GM21737 (cell line): Measurements from ENCODE around the gene UBP1.
"Not testable (repeated sequence)": the region's sequence is repeated elsewhere in the genome, so short reads cannot be mapped to it uniquely, and the experiment has no call there.

Experiments
- ATAC-seq: cut with Tn5 transposase; IDR thresholded peaks from one replicate; pipeline ENCODE4 v1.9.1; 2021; ENCODE audit warnings: mild to moderate bottlenecking, moderate library complexity; ENCODE audit not compliant: unreplicated experiment

The UBP1 gene, protein sequence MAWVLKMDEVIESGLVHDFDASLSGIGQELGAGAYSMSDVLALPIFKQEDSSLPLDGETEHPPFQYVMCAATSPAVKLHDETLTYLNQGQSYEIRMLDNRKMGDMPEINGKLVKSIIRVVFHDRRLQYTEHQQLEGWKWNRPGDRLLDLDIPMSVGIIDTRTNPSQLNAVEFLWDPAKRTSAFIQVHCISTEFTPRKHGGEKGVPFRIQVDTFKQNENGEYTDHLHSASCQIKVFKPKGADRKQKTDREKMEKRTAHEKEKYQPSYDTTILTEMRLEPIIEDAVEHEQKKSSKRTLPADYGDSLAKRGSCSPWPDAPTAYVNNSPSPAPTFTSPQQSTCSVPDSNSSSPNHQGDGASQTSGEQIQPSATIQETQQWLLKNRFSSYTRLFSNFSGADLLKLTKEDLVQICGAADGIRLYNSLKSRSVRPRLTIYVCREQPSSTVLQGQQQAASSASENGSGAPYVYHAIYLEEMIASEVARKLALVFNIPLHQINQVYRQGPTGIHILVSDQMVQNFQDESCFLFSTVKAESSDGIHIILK

GRCh38 chr3:33440328-33441224, at the start of gene UBP1:
Gene UBP1, minus strand, starts transcription at chr3:33440405. Its CDS starts 557 bp downstream, at chr3:33439848.
- ATAC-seq: peak; percentile 86

- ATAC-seq: no peak
Observed at GRCh38 chr3:33488683-33489082, 48.5 kb upstream of the UBP1 start.

DNA sequence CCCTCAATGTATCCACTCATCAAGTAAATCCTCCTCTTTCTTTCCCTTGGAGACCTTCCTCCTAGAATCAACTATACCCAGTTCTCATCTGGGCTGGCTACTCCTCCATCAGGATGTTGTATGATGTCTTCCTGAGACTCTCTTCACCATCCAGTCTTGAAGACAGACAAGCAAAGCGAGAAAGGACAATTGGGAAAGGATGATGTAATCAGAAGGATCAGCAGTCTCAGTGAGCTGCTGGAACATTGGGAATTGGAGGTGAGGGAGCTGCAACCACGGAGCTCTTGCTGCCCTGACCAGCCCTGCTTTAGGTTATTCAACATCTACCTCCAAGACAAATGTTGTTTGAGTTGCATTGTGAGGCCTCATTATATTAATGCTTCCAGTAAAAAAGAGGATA, 48.0 kb upstream of the UBP1 start:
- no peak for ATAC-seq

DNA sequence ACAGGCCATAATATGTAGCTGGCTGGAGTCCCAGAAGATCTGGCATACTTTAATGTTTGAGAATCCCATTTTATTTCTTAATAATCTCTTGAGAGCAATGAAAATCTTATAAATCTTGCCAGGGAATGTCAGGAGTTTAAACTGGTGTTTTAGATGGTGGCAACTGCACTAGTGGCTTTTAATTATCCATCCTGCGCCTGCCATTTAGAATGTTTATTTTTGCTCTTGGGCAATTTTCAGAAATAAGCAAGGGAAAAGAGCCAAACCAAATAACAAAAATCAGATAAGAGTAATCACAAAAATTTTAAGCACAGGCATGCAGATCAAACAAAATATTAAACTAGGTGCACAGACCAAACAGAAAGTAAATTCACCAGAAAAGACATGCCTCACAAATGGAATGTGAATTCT, 41.9 kb upstream of the UBP1 start:
- no peak for ATAC-seq

- ATAC-seq: no peak
Observed at GRCh38 chr3:33474896-33475295, 34.7 kb upstream of the UBP1 start.

GRCh38 chr3:33473813-33474212, 33.6 kb upstream of the UBP1 start:
- ATAC-seq: no peak

- ATAC-seq: no peak
Observed at GRCh38 chr3:33467786-33468185, 27.6 kb upstream of the UBP1 start.

GRCh38 chr3:33461097-33461496, 20.9 kb upstream of the UBP1 start:
- no peak for ATAC-seq

- not testable (repeated sequence) for ATAC-seq
Observed at GRCh38 chr3:33459577-33459976, 19.4 kb upstream of the UBP1 start.

GRCh38 chr3:33458446-33458845, 18.2 kb upstream of the UBP1 start:
- no peak for ATAC-seq

DNA sequence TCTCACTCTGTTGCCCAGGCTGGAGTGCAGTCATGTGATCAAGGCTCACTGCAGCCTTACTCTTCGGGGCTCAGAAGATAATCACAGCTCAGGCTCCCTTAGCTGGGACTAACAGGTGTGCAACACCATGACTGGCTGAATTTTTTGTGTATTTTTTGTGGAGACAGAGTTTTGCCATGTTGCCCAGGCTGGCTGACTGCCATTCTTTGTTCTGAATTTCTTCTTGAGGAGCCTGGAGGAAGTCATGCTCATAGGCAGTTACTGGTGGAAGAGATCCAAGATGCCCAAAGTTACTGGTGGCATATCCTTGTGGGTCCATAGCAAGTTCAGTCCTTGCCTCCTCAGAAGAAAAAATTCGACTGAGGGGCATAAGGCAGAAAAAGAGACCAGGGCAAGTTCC, 16.6 kb upstream of the UBP1 start:
- ATAC-seq: no peak

DNA sequence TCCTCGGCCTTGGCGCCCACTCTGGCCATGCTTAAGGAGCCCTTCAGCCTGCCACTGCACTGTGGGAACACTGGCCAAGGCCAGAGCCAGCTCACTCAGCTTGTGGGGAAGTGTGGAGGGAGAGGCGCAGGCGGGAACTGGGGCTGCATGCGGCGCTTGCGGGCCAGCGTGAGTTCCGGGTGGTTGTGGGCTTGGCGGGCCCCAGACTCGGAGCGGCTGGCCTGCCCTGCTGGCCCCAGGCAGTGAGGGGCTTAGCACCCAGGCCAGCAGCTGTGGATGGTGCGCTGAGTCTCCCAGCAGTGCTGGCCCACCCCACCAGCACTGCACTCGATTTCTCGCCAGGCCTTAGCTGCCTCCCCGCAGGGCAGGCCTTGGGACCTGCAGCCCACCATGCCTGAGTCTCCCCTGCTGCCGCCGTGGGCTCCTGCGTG, 13.1 kb upstream of the UBP1 start:
- no peak for ATAC-seq

DNA sequence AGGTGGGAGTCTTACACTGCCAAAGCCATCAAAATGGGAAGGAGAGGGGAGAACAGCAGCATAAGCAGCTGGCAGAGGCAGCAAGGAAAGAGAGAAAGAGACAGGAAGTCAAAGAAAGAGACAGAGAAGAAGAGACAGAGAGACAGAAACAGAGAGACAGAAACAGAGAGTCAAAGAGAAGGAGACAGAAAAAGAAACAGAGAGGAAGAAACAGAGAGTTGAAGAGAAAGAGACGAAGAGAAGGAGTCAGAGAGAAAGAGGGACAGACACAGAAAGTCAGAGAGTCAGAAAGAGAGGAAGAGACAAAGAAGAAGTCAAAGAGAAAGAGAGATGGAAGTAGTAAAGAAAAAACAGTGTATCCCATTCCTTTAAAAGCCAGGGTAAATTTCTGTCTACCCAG, 11.8 kb upstream of the UBP1 start:
- ATAC-seq: not testable (repeated sequence)

DNA sequence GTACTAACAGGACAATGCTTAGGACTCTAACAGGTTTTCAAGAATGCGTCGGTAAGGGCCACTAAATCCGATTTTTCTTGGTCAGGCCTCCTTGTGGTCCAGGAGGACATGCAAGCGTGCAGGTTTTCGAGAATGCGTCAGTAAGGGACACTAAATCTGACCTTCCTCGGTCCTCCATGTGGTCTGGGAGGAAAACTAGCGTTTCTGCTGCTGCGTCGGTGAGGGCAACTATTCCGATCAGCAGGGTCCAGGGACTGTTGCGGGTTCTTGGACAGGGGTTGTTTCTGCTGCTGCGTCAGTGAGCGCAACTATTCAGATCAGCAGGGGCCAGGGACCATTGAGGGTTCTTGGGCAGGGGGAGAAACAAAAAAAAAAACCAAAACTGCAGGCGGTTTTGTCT, 7.8 kb upstream of the UBP1 start:
- no peak for ATAC-seq

DNA sequence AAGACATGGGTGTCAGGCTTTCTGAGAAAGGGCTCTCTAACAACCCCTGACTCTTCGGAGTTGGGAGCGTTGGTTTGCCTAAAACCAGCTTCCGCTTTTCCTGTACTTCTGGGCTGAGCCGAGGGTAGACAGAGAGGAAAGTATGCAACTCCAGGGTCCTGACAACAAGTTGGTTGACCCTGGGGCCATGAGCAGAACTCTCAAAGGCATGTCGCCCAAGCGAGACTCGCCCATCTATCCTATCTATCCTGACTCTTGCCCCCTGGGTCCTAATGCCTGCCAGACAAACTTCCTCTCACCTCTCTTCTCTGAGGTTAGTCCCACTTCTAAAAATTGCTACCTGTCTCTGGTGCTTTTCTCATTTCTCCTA, 7.0 kb upstream of the UBP1 start:
- ATAC-seq: not testable (repeated sequence)

DNA sequence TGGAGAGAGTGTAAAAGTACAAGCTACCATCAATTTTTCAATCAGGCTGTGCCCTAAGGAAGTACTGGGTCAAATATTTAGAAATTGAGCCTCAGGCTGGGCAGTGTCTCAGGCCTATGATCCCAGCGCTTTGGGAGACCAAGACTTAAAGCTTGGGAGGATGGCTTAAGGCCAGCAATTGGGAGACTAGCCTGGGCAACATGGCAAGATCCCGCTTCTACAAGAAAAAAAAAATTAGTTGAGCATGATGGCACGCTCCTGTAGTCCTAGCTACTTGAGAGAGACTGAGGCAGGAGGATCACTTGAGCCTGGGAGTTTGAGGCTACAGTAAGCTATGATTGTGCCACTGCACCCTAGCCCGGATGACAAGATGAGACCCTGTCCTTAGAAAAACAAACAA, 2.0 kb upstream of the UBP1 start:
- no peak for ATAC-seq

GRCh38 chr3:33441225-33441976, 1.2 kb upstream of the UBP1 start:
- ATAC-seq: peak; percentile 0

GRCh38 chr3:33439546-33440327, 468 bp downstream of the UBP1 start:
- ATAC-seq: peak; percentile 19

DNA sequence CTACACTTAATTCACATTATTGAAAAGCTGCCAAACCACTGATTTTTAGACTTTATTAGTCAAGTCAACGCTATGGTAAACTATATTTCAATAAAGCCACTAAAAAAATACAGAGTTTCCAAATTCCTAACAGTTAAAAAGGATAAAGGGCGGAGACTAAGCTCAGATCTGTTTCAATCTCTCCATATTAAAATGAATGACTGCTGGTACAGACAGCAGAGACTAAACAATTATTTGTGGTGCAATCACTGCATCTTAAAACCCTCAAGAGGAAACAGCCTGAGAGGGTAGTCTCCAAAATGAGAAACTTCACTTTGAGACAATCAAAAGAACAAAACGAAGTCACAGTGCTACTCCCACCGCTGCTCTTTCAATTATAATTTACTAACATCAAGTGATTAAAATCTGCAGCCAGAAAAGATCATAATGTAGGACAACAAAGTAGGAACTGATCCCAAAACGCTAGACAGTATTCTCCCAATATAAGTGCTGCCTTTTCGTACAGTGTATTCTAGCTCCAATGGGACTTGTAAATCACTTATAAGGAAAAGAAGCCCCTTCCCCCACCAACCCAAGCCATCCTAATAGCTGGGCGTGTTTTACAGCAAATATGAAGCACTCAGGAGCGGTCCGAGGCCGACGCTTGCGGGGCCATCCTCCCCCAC, 1.2 kb downstream of the UBP1 start:
- no peak for ATAC-seq

DNA sequence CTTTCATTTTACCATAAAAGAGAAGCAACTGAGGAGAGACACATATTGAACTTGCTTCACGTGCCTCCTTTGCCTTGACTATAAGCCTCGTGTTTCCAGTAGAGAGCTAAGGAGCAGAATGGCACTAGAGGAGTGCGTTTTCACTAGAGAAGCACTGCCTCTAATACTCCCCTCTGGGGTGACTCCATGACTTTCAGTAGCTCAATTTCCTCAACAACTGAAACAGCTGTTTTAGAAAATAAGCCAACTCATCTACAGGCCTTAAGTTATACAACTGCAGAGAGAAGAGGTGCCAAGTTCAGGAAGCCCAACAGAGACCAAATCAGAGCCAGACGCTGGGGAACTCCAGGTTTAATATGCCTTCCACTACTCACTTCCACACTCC, 1.9 kb downstream of the UBP1 start:
- no peak for ATAC-seq
